ENCODE results near the gene DCP1A.

DNA sequence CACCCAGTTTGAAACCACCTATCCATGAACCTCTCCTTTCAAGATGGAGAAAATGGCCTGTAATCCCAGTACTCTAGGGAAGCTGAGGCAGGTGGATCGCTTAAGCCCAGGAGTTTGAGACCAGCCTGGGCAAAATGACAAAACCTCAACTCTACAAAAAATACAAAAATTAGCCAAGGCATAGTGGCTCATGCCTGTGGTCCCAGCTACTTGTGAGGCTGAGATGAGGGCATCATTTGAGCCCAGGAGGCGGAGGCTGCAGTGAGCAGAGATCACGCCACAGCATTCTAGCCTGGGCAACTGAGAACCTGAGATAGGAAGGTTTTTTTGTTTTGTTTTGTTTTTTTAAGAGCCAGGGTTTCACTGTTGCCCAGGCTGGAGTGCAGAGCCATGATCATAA, 96.9 kb downstream of the DCP1A start:
- no peak for TF ChIP-seq EP300 (IDR thresholded peaks at IDR 0.05; ENCODE audit: borderline replicate concordance)
- TF ChIP-seq, protein P1, sequence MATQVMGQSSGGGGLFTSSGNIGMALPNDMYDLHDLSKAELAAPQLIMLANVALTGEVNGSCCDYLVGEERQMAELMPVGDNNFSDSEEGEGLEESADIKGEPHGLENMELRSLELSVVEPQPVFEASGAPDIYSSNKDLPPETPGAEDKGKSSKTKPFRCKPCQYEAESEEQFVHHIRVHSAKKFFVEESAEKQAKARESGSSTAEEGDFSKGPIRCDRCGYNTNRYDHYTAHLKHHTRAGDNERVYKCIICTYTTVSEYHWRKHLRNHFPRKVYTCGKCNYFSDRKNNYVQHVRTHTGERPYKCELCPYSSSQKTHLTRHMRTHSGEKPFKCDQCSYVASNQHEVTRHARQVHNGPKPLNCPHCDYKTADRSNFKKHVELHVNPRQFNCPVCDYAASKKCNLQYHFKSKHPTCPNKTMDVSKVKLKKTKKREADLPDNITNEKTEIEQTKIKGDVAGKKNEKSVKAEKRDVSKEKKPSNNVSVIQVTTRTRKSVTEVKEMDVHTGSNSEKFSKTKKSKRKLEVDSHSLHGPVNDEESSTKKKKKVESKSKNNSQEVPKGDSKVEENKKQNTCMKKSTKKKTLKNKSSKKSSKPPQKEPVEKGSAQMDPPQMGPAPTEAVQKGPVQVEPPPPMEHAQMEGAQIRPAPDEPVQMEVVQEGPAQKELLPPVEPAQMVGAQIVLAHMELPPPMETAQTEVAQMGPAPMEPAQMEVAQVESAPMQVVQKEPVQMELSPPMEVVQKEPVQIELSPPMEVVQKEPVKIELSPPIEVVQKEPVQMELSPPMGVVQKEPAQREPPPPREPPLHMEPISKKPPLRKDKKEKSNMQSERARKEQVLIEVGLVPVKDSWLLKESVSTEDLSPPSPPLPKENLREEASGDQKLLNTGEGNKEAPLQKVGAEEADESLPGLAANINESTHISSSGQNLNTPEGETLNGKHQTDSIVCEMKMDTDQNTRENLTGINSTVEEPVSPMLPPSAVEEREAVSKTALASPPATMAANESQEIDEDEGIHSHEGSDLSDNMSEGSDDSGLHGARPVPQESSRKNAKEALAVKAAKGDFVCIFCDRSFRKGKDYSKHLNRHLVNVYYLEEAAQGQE (IDR thresholded peaks at IDR 0.05; ENCODE audit: low read depth): no peak
- no peak for TF ChIP-seq ZBTB7A (IDR thresholded peaks at IDR 0.05; ENCODE audit: low read depth)
- no peak for TF ChIP-seq YY1 (IDR thresholded peaks at IDR 0.05; ENCODE audit: low read depth)
- TF ChIP-seq, protein P2, sequence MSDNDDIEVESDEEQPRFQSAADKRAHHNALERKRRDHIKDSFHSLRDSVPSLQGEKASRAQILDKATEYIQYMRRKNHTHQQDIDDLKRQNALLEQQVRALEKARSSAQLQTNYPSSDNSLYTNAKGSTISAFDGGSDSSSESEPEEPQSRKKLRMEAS (IDR thresholded peaks at IDR 0.05): no peak
- no peak for TF ChIP-seq NFIC (IDR thresholded peaks at IDR 0.05)
- no peak for TF ChIP-seq RAD21 (IDR thresholded peaks at IDR 0.05; ENCODE audit: low read depth)
- no peak for TF ChIP-seq TAF1 (IDR thresholded peaks at IDR 0.05; ENCODE audit: low read depth)
- TF ChIP-seq EGR1 (IDR thresholded peaks at IDR 0.05): no peak
- TF ChIP-seq CEBPB (IDR thresholded peaks at IDR 0.05): no peak
- TF ChIP-seq, protein P3, sequence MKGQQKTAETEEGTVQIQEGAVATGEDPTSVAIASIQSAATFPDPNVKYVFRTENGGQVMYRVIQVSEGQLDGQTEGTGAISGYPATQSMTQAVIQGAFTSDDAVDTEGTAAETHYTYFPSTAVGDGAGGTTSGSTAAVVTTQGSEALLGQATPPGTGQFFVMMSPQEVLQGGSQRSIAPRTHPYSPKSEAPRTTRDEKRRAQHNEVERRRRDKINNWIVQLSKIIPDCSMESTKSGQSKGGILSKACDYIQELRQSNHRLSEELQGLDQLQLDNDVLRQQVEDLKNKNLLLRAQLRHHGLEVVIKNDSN (IDR thresholded peaks at IDR 0.05): no peak
- TF ChIP-seq TEAD4 (IDR thresholded peaks at IDR 0.05): no peak
- no peak for TF ChIP-seq TCF12 (IDR thresholded peaks at IDR 0.05; ENCODE audit: low read depth)

Data from Ishikawa (cell line).